ENCODE results near the gene DLG2. TPM values are rescaled to one million over a fixed set of nuclear protein-coding genes. Genes with fewer than 3 reads are reported as not detected.

The DLG2 gene
- total and polyA plus RNA-seq, 7 donors = 0.23 to 5.3 (median 3.4) TPM

DNA sequence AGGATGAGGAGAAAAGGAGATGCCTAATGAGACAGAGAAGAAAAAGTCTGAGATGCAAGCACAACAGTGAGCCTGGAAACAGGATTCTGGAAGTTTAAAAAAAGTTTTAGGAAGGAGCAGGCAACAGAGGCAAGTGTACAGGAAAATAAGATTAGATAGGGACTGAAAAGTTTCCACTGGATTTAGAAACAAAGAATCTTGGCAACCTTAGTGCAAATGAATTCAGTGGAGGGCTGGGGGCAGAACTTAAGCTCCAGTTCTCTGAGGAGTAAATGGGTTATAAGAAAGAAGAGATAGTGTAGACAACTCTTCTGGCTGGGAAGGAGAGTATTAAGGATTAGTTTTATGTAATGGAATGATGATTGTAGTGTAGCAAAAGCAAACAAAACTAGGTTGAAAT, 1712.1 kb downstream of the DLG2 start:
- Histone ChIP-seq H3K4me3 (no peak overlapping the region), H3K4me1 (no peaks in the 10 kb centered on the region), H3K27ac (no peak overlapping the region), H3K36me3 (ENCODE audit: insufficient read depth in 1 of 2, low read depth in 1 of 2) (no peaks in the 10 kb centered on the region), H3K27me3 (ENCODE audit: insufficient read depth in 3 of 3, low read length in 2 of 3) (no peaks in the 10 kb centered on the region), H3K9me3 (no peaks in the 10 kb centered on the region)
- ATAC-seq (no peak), DNase-seq (no peak)
- TF ChIP-seq, protein P1, sequence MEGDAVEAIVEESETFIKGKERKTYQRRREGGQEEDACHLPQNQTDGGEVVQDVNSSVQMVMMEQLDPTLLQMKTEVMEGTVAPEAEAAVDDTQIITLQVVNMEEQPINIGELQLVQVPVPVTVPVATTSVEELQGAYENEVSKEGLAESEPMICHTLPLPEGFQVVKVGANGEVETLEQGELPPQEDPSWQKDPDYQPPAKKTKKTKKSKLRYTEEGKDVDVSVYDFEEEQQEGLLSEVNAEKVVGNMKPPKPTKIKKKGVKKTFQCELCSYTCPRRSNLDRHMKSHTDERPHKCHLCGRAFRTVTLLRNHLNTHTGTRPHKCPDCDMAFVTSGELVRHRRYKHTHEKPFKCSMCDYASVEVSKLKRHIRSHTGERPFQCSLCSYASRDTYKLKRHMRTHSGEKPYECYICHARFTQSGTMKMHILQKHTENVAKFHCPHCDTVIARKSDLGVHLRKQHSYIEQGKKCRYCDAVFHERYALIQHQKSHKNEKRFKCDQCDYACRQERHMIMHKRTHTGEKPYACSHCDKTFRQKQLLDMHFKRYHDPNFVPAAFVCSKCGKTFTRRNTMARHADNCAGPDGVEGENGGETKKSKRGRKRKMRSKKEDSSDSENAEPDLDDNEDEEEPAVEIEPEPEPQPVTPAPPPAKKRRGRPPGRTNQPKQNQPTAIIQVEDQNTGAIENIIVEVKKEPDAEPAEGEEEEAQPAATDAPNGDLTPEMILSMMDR (IDR thresholded peaks at IDR 0.05) = no peak
- intact Hi-C loops (cut with DNase I) = no loop called here

DNA sequence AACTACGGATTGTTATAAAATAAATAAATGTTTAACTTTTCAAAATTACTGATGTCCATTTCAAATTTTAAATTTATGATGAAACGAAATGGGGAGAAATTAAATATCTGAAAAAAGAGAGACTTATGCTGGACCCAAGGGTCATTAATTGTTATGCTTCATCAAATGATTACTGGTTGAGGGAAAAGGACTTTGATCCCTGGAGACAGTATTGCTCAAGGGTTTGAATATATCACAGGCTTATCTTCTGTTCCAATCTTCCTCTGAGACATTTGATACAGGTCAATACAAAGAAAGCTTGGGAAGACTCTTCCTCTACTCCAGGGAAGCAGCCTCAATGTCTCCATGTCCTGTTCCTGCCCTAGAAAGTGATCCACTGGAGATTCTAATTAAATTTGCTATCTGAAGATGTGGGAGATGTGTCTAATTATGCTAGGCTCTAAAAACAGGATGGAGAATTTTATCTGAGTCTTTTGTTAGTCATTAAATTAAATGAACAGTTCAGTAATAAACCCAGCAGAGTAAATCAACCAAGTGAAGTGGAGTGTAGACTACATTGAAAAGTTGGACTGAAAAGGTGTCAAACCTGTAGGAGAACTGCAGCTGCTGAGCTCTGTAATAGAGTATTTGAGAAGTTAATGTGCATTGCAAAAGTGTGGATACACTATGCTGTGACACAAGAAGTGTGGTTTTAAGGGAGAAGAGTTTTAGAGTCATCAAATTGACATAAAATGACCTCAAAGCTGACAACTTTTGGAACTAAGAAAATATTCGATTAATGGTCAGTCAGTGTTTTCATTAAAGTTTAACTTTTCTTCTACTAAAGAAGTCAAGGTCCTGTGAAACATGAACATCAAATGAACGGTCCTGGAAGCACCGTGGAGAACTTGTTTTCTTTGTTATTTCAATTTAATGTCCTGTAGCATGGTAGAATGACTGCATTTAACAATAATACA, 1717.3 kb downstream of the DLG2 start:
- TF ChIP-seq, protein P1 (IDR thresholded peaks at IDR 0.05) = no peak
- Histone ChIP-seq H3K27ac (no peak overlapping the region), H3K9me3 (no peaks in the 10 kb centered on the region), H3K27me3 (ENCODE audit: insufficient read depth in 3 of 3, low read length in 2 of 3) (no peaks in the 10 kb centered on the region), H3K4me3 (no peak overlapping the region), H3K36me3 (ENCODE audit: insufficient read depth in 1 of 2, low read depth in 1 of 2) (no peaks in the 10 kb centered on the region), H3K4me1 (no peaks in the 10 kb centered on the region)
- intact Hi-C loops (cut with DNase I) = no loop called here
- ATAC-seq = no peak
- DNase-seq = no peak
- 75% methylated on average over 5 of the region's 5 CpGs for WGBS, 3 donors

DNA sequence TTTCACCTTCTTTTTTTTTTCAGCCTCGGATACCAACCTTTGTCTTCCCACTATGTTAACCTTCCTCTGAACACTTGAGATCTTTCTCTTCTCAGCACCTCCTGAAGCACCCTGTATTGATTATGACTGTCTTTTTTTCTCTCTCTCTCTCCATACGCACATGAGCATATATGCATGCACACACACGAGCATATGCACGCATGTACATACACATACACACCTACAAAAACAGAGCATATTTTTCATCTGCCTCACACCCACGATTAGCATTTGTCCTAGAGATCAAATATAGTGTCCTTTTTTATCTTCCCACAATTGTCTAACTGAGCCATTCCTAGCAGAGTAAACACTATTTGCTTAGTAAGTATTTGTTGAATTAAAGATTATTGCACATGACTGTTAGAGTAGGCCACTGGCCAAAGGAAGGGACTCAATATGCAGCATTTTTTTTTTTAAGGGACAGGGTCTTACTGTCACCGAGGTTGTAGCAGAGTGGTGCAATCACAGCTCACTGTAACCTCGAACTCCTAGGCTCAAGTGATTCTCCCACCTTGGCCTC, 1718.8 kb downstream of the DLG2 start:
- Histone ChIP-seq H3K36me3 (ENCODE audit: insufficient read depth in 1 of 2, low read depth in 1 of 2) (no peaks in the 10 kb centered on the region), H3K4me1 (no peaks in the 10 kb centered on the region), H3K4me3 (no peak overlapping the region), H3K27me3 (ENCODE audit: insufficient read depth in 3 of 3, low read length in 2 of 3) (no peaks in the 10 kb centered on the region), H3K9me3 (no peaks in the 10 kb centered on the region), H3K27ac (no peak overlapping the region)
- 83 to 88% (median 86%) methylated on average over 7 of the region's 7 CpGs for WGBS, 3 donors
- TF ChIP-seq, protein P1 (IDR thresholded peaks at IDR 0.05) = no peak
- ATAC-seq (no peak), DNase-seq (no peak)
- intact Hi-C loops (cut with DNase I) = no loop called here

DNA sequence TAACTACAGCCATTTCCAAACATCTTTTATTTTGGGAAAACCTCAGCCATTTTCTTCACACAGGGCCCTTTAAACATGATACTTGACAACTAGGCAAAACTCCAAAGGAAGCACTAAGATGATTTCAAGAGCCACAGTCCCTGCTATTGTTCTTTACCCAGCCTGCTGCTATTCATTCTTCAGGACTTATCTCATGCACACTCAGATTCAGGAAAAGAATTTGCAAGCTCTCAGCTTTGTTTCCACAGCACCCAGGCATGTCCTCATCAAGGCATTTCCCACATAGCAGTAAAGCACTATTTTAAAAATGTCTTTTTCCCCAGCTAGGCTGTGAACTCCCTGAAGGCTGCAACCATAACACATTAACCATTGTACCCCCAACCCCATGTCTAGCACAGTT, 1731.6 kb downstream of the DLG2 start:
- Histone ChIP-seq H3K36me3 (ENCODE audit: insufficient read depth in 1 of 2, low read depth in 1 of 2) (no peaks in the 10 kb centered on the region), H3K27ac (no peak overlapping the region), H3K27me3 (ENCODE audit: insufficient read depth in 3 of 3, low read length in 2 of 3) (no peaks in the 10 kb centered on the region), H3K4me3 (no peak overlapping the region), H3K9me3 (no peaks in the 10 kb centered on the region), H3K4me1 (no peaks in the 10 kb centered on the region)
- intact Hi-C loops (cut with DNase I) = no loop called here
- TF ChIP-seq, protein P1 (IDR thresholded peaks at IDR 0.05) = no peak
- no peak for DNase-seq
- ATAC-seq = no peak
